Neuronal stem cell (in vitro differentiated cells): ENCODE measurements around the gene ACADS.

Experiments used
- DNase-seq: peaks from one replicate; pipeline ENCODE4 v3.0.0-alpha.2; 2013; ENCODE audit warnings: low spot score
- H2AFZ ChIP-seq: one replicate; pipeline ENCODE4 v1.6.1; 2013; ENCODE audit warnings: mild to moderate bottlenecking, low read length, inconsistent platforms
- H2AK5ac ChIP-seq: 2 replicates; pipeline ENCODE4 v1.6.1; 2013; ENCODE audit warnings: low read depth, mild to moderate bottlenecking, inconsistent platforms, low read length, moderate library complexity, mixed read lengths
- H2BK120ac ChIP-seq: 2 replicates; pipeline ENCODE4 v1.6.1; 2013; ENCODE audit warnings: low read depth, mild to moderate bottlenecking, inconsistent platforms, low read length, moderate library complexity, mixed read lengths
- H2BK12ac ChIP-seq: one replicate; pipeline ENCODE4 v1.6.1; 2013; ENCODE audit warnings: low read length, inconsistent platforms
- H2BK15ac ChIP-seq: 2 replicates; pipeline ENCODE4 v1.6.1; 2013; ENCODE audit warnings: mild to moderate bottlenecking, low read length, inconsistent platforms, mixed read lengths
- H2BK5ac ChIP-seq: one replicate; pipeline ENCODE4 v1.6.1; 2013; ENCODE audit warnings: inconsistent platforms, mild to moderate bottlenecking, low read length, moderate library complexity
- H3K14ac ChIP-seq: one replicate; pipeline ENCODE4 v1.6.1; 2013; ENCODE audit warnings: low read length, inconsistent platforms
- H3K18ac ChIP-seq: 2 replicates; pipeline ENCODE4 v1.6.1; 2013; ENCODE audit warnings: low read length, inconsistent platforms
- H3K23ac ChIP-seq: 2 replicates; pipeline ENCODE4 v1.6.1; 2013; ENCODE audit warnings: low read depth, mild to moderate bottlenecking, mixed read lengths, low read length, inconsistent platforms; ENCODE audit not compliant: poor library complexity
- H3K27ac ChIP-seq: replicated peaks from 3 replicates; pipeline ENCODE4 v1.5.1; 2013; ENCODE audit warnings: low read length, inconsistent platforms
- H3K27me3 ChIP-seq, 3 experiments: 2 replicates each; pipeline ENCODE4 v1.6.1; 2013; ENCODE audit warnings: low read length in 3 of 3, mild to moderate bottlenecking in 2 of 3, inconsistent platforms in 1 of 3, low read depth in 1 of 3, mixed read lengths in 1 of 3, moderate library complexity in 1 of 3; ENCODE audit not compliant: control insufficient read depth in 3 of 3, insufficient read depth in 3 of 3
- H3K36me3 ChIP-seq, 2 donors: replicated peaks in 1 of 2; 2 replicates each; pipeline ENCODE4 v1.6.1; 2013; ENCODE audit warnings: low read length in 2 of 2; ENCODE audit not compliant: control insufficient read depth in 2 of 2, insufficient read depth in 2 of 2
- H3K4ac ChIP-seq: 2 replicates; pipeline ENCODE4 v1.6.1; 2013; ENCODE audit warnings: inconsistent platforms, mild to moderate bottlenecking, low read length, moderate library complexity
- H3K4me1 ChIP-seq, 2 donors: 1 replicate in 1 of 2; 2 replicates in 1 of 2; pipeline ENCODE4 v1.6.1; 2013; ENCODE audit warnings: low read length in 2 of 2, low read depth in 1 of 2; ENCODE audit not compliant: control insufficient read depth in 2 of 2, insufficient read depth in 1 of 2
- H3K4me2 ChIP-seq: one replicate; pipeline ENCODE4 v1.6.1; 2013; ENCODE audit warnings: mild to moderate bottlenecking, low read length, inconsistent platforms; ENCODE audit not compliant: insufficient read depth, poor library complexity, severe bottlenecking
- H3K4me3 ChIP-seq, 2 donors: 2 replicates each; pipeline ENCODE4 v1.5.1; 2013; ENCODE audit warnings: low read length in 2 of 2, mild to moderate bottlenecking in 2 of 2, inconsistent platforms in 1 of 2, moderate library complexity in 1 of 2
- H3K79me1 ChIP-seq: one replicate; pipeline ENCODE4 v1.6.1; 2013; ENCODE audit warnings: low read depth, mild to moderate bottlenecking, inconsistent platforms, low read length, moderate library complexity
- H3K9ac ChIP-seq: one replicate; pipeline ENCODE4 v1.6.1; 2013; ENCODE audit warnings: mild to moderate bottlenecking, low read depth, low read length, inconsistent platforms; ENCODE audit not compliant: poor library complexity
- H3K9me3 ChIP-seq, 2 donors: replicated peaks in 1 of 2; 2 replicates each; pipeline versions ENCODE3 to v1.6.1; 2013; ENCODE audit warnings: low read length in 2 of 2, mild to moderate bottlenecking in 2 of 2, inconsistent platforms in 1 of 2, low read depth in 1 of 2, mixed read lengths in 1 of 2, moderate library complexity in 1 of 2; ENCODE audit not compliant: control insufficient read depth in 2 of 2, insufficient read depth in 1 of 2
- H4K8ac ChIP-seq: one replicate; pipeline ENCODE4 v1.6.1; 2013; ENCODE audit warnings: low read depth, mild to moderate bottlenecking, inconsistent platforms, low read length, moderate library complexity
- H4K91ac ChIP-seq: one replicate; pipeline ENCODE4 v1.6.1; 2013; ENCODE audit warnings: low read length, low read depth, mild to moderate bottlenecking, inconsistent platforms; ENCODE audit not compliant: poor library complexity
- WGBS, 2 donors: extraction: QIAGEN DNeasy Blood & Tissue Kit; methylation state at CpG; one replicate each; pipeline ENCODE4 v1.1.7; 2013; ENCODE audit warnings: missing lambda C conversion rate in 2 of 2, mixed read lengths in 1 of 2; ENCODE audit not compliant: insufficient read length in 2 of 2, insufficient replicate concordance in 1 of 2; ENCODE audit errors: extremely low coverage in 2 of 2; 5-methylcytosine and 5-hydroxymethylcytosine counted together

ACADS gene

DNA sequence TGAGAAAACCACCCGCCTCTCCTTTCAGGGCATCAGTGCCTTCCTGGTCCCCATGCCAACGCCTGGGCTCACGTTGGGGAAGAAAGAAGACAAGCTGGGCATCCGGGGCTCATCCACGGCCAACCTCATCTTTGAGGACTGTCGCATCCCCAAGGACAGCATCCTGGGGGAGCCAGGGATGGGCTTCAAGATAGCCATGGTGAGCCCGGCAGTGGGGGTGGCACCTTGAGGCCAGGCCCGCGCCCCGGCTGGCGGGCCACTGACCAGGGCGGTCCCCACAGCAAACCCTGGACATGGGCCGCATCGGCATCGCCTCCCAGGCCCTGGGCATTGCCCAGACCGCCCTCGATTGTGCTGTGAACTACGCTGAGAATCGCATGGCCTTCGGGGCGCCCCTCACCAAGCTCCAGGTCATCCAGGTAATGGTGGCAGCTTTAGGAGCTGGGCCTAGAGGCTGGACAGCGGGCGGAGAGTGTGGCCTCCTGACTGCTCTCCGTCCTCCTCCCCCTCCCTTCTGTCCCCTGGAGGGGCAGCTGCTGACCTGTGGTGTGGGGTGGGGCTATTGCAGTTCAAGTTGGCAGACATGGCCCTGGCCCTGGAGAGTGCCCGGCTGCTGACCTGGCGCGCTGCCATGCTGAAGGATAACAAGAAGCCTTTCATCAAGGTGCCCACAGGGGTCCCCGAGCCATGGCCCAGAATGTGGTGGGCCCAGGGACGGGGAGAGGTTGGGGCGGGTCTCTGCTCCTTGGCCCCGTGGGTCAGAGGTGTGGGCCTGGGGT, 12.8 kb downstream of the ACADS start:
- peak overlapping the region; percentile 78 for H2BK5ac ChIP-seq
- DNase-seq: no peak
- no CpG with 5 or more reads among the region's 31 CpGs for WGBS, 2 donors

DNA sequence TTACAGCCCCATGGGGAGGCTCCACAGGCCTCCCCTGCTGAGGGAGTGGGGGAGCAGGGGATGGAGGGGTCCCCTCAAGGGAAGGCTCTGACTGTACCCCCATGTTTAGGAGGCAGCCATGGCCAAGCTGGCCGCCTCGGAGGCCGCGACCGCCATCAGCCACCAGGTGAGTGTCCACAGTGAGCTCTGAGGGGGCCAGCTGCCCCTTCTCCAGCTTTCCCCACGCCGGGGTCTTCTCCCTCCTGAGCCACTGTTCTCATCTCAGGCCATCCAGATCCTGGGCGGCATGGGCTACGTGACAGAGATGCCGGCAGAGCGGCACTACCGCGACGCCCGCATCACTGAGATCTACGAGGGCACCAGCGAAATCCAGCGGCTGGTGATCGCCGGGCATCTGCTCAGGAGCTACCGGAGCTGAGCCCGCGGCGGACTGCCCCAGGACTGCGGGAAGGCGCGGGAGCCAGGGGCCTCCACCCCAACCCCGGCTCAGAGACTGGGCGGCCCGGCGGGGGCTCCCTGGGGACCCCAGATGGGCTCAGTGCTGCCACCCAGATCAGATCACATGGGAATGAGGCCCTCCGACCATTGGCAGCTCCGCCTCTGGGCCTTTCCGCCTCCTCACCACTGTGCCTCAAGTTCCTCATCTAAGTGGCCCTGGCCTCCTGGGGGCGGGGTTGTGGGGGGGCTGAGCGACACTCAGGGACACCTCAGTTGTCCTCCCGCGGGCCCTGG, 13.6 kb downstream of the ACADS start:
- H3K23ac ChIP-seq: peak overlapping the region; percentile 20
- H3K27me3 ChIP-seq: no peaks in the 10 kb centered on the region
- H3K4ac ChIP-seq: no peak overlapping the region
- no peaks in the 10 kb centered on the region for H3K9me3 ChIP-seq
- no peak overlapping the region for H3K27ac ChIP-seq
- no peak for DNase-seq
- no peaks in the 10 kb centered on the region for H3K79me1 ChIP-seq
- H2AFZ ChIP-seq: no peak overlapping the region
- no peak overlapping the region for H3K9ac ChIP-seq
- peak overlapping the region; percentile 75 for H2AK5ac ChIP-seq
- H3K14ac ChIP-seq: no peak overlapping the region
- H3K18ac ChIP-seq: peak overlapping the region; percentile 80
- H3K4me1 ChIP-seq: no peaks in the 10 kb centered on the region
- peak overlapping the region; percentile 87 for H2BK5ac ChIP-seq
- WGBS, 2 donors: no CpG with 5 or more reads among the region's 38 CpGs
- no peak overlapping the region for H3K4me2 ChIP-seq
- H2BK12ac ChIP-seq: no peak overlapping the region
- no peak overlapping the region for H2BK120ac ChIP-seq
- H3K4me3 ChIP-seq: no peak overlapping the region
- no peak overlapping the region for H2BK15ac ChIP-seq
- no peak overlapping the region for H4K8ac ChIP-seq
- no peak overlapping the region for H4K91ac ChIP-seq
- peaks cover 0 to 2% of the 10 kb centered on the region in 2 donors for H3K36me3 ChIP-seq

More for the DNA sequence above, 12.8 kb downstream of the ACADS start:
- no peaks in the 10 kb centered on the region for H3K79me1 ChIP-seq
- H2AK5ac ChIP-seq: peak overlapping the region; percentile 98
- no peak overlapping the region for H2BK120ac ChIP-seq
- no peak overlapping the region for H3K9ac ChIP-seq
- H3K14ac ChIP-seq: no peak overlapping the region
- H3K9me3 ChIP-seq: no peaks in the 10 kb centered on the region
- no peaks in the 10 kb centered on the region for H3K27me3 ChIP-seq
- no peak overlapping the region for H2AFZ ChIP-seq
- H4K8ac ChIP-seq: no peak overlapping the region
- no peak overlapping the region for H4K91ac ChIP-seq
- peak overlapping the region; percentile 83 for H2BK15ac ChIP-seq
- no peak overlapping the region for H3K27ac ChIP-seq
- H3K23ac ChIP-seq: peak overlapping the region; percentile 55
- H3K4ac ChIP-seq: no peak overlapping the region
- H3K4me1 ChIP-seq: no peaks in the 10 kb centered on the region
- no peak overlapping the region for H3K4me3 ChIP-seq
- H3K4me2 ChIP-seq: no peak overlapping the region
- H3K36me3 ChIP-seq: peaks cover 0 to 4% of the 10 kb centered on the region in 2 donors
- peak overlapping the region; percentile 57 for H3K18ac ChIP-seq
- no peak overlapping the region for H2BK12ac ChIP-seq

DNA sequence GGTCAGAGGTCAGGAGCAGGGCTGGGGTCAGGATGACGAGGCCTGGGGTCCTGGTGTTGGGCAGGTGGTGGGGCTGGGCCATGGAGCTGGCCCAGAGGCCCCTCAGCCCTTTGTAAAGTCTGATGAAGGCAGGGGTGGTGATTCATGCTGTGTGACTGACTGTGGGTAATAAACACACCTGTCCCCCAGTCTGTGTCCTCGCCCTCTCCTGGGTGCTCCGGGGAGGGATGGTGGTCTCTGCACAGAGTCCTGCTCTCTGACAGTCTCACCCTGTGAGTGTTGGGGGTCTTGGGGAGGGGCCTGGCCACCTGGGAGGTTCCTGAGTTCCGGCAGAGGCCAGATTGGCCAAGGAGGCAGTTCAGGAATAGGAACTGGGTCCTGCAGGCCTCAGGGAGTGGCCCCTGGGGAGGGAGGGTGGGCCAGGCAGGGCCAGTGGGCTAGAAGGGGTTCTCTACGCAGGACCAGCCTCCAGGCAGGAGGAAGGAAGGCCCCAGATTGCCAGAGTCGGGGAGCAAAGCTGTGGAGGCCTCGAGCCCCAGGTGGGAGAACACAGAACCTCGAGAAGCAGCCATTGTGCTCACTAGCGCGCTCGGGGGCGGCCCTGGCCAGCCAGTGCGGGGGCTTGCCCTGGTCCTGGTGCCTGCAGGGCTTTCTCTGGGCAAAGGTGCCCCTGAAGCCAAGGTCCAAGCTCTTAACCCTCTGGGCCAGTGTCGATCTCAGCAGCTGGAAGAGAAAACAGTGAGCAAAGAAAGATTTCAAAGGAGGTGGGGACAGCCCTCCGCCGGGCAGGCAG, 14.4 kb downstream of the ACADS start:
- no peak for DNase-seq
- H2AFZ ChIP-seq: no peak overlapping the region
- H3K14ac ChIP-seq: peak overlapping the region; percentile 82
- H3K4ac ChIP-seq: no peak overlapping the region
- no peaks in the 10 kb centered on the region for H3K36me3 ChIP-seq
- peak overlapping the region; percentile 87 for H2BK5ac ChIP-seq
- no peak overlapping the region for H4K91ac ChIP-seq
- no peaks in the 10 kb centered on the region for H3K9me3 ChIP-seq
- no peaks in the 10 kb centered on the region for H3K4me1 ChIP-seq
- H2BK120ac ChIP-seq: no peak overlapping the region
- no CpG with 5 or more reads among the region's 16 CpGs for WGBS, 2 donors
- no peak overlapping the region for H3K27ac ChIP-seq
- H3K4me2 ChIP-seq: no peak overlapping the region
- H3K4me3 ChIP-seq: no peak overlapping the region
- H3K9ac ChIP-seq: no peak overlapping the region
- no peak overlapping the region for H3K23ac ChIP-seq
- no peaks in the 10 kb centered on the region for H3K27me3 ChIP-seq
- H2BK15ac ChIP-seq: no peak overlapping the region
- H3K79me1 ChIP-seq: no peaks in the 10 kb centered on the region
- no peak overlapping the region for H4K8ac ChIP-seq
- H2BK12ac ChIP-seq: no peak overlapping the region
- peak overlapping the region; percentile 80 for H3K18ac ChIP-seq
- H2AK5ac ChIP-seq: peak overlapping the region; percentile 37
